Neural cell (in vitro differentiated cells): Measurements from ENCODE around the gene CCDC87.

Source experiments
- EP300 ChIP-seq: fragments of 450-650 bp; conservative IDR thresholded peaks from 2 replicates; pipeline ENCODE4 v1.6.1; 2014; ENCODE audit warnings: antibody characterized with exemption, mild to moderate bottlenecking, moderate library complexity; ENCODE audit not compliant: poor library complexity, severe bottlenecking
- EZH2 ChIP-seq: fragments of 200-600, 300-800 bp; shearing (Covaris generic), sonication (generic); IDR thresholded peaks from 2 replicates; pipeline ENCODE4 v1.6.1; 2014; ENCODE audit warnings: antibody characterized with exemption, low read length, borderline replicate concordance, mild to moderate bottlenecking; ENCODE audit not compliant: insufficient read depth, poor library complexity, severe bottlenecking
- TAF1 ChIP-seq: IDR thresholded peaks from 2 replicates; pipeline ENCODE4 v1.6.1; 2012; ENCODE audit warnings: low read depth
- TF ChIP-seq, protein P1 (sequence below): IDR thresholded peaks from 2 replicates; pipeline ENCODE4 v1.6.1; 2012; ENCODE audit warnings: borderline replicate concordance
- TF ChIP-seq, protein P2 (sequence below): fragments of 450-650 bp; IDR thresholded peaks from 2 replicates; pipeline ENCODE4 v1.5.1; 2014; ENCODE audit warnings: antibody characterized with exemption, mild to moderate bottlenecking, moderate library complexity; ENCODE audit not compliant: poor library complexity, severe bottlenecking

DNA sequence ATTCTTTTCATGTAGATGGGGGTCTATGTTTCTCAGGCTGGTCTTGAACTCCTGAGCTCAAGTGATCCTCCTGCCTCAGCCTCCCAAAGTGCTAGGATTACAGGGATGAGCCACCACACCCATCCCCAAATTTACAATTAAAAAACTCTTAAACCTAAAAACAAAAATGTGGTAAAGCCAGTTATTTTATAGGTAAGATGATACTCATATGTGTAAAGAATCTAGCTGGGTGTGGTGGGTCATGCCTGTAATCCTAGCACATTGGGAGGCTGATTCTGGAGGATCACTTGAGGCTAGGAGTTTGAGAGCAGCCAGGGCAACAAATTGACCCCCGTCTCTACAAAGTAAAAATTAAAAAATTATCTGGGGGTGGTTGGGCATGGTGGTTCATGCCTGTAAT is 19.6 kb upstream of the CCDC87 start:
- TF ChIP-seq, protein P1, sequence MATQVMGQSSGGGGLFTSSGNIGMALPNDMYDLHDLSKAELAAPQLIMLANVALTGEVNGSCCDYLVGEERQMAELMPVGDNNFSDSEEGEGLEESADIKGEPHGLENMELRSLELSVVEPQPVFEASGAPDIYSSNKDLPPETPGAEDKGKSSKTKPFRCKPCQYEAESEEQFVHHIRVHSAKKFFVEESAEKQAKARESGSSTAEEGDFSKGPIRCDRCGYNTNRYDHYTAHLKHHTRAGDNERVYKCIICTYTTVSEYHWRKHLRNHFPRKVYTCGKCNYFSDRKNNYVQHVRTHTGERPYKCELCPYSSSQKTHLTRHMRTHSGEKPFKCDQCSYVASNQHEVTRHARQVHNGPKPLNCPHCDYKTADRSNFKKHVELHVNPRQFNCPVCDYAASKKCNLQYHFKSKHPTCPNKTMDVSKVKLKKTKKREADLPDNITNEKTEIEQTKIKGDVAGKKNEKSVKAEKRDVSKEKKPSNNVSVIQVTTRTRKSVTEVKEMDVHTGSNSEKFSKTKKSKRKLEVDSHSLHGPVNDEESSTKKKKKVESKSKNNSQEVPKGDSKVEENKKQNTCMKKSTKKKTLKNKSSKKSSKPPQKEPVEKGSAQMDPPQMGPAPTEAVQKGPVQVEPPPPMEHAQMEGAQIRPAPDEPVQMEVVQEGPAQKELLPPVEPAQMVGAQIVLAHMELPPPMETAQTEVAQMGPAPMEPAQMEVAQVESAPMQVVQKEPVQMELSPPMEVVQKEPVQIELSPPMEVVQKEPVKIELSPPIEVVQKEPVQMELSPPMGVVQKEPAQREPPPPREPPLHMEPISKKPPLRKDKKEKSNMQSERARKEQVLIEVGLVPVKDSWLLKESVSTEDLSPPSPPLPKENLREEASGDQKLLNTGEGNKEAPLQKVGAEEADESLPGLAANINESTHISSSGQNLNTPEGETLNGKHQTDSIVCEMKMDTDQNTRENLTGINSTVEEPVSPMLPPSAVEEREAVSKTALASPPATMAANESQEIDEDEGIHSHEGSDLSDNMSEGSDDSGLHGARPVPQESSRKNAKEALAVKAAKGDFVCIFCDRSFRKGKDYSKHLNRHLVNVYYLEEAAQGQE: no peak
- TF ChIP-seq, protein P2, sequence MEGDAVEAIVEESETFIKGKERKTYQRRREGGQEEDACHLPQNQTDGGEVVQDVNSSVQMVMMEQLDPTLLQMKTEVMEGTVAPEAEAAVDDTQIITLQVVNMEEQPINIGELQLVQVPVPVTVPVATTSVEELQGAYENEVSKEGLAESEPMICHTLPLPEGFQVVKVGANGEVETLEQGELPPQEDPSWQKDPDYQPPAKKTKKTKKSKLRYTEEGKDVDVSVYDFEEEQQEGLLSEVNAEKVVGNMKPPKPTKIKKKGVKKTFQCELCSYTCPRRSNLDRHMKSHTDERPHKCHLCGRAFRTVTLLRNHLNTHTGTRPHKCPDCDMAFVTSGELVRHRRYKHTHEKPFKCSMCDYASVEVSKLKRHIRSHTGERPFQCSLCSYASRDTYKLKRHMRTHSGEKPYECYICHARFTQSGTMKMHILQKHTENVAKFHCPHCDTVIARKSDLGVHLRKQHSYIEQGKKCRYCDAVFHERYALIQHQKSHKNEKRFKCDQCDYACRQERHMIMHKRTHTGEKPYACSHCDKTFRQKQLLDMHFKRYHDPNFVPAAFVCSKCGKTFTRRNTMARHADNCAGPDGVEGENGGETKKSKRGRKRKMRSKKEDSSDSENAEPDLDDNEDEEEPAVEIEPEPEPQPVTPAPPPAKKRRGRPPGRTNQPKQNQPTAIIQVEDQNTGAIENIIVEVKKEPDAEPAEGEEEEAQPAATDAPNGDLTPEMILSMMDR: no peak
- no peak for TF ChIP-seq TAF1
- no peak for TF ChIP-seq EZH2
- no peak for TF ChIP-seq EP300
